ENCODE measurements around the gene SUPT6H.
"Not testable (repeated sequence)": the region's sequence is repeated elsewhere in the genome, so short reads cannot be mapped to it uniquely, and the experiment has no call there.

Gene SUPT6H

GRCh38 chr17:28722417-28723158 is 60.6 kb downstream of the SUPT6H start:
- DNase-seq, result no peak

- no peak for DNase-seq
Observed at GRCh38 chr17:28723159-28723835, 61.3 kb downstream of the SUPT6H start.

GRCh38 chr17:28723836-28724499 is 62.0 kb downstream of the SUPT6H start:
- not testable (repeated sequence) for DNase-seq

GRCh38 chr17:28724500-28725165 is 62.6 kb downstream of the SUPT6H start:
- peak; percentile 19 for DNase-seq

GRCh38 chr17:28725166-28725659 is 63.2 kb downstream of the SUPT6H start:
- no peak for DNase-seq

- peak; percentile 78 for DNase-seq
Observed at GRCh38 chr17:28725660-28726225, 63.7 kb downstream of the SUPT6H start.

GRCh38 chr17:28726226-28726626 is 64.2 kb downstream of the SUPT6H start, which contains the start of gene TLCD1:
Gene TLCD1, minus strand, starts transcription at chr17:28726233. Its CDS starts 136 bp downstream, at chr17:28726097.
- peak; percentile 69 for DNase-seq

- DNase-seq, result peak; percentile 89
Observed at GRCh38 chr17:28726627-28727491, 64.9 kb downstream of the SUPT6H start.

- DNase-seq, result peak; percentile 87
Observed at GRCh38 chr17:28728364-28729200, 66.6 kb downstream of the SUPT6H start, which contains the start of gene NEK8. Gene NEK8, plus strand, starts transcription at chr17:28728788. Its CDS starts 26 bp downstream, at chr17:28728814.

- DNase-seq, result no peak
Observed at GRCh38 chr17:28729950-28730330, 67.9 kb downstream of the SUPT6H start.

- no peak for DNase-seq
Observed at GRCh38 chr17:28733346-28733745, 71.3 kb downstream of the SUPT6H start.

GRCh38 chr17:28734712-28735241 is 72.8 kb downstream of the SUPT6H start:
- no peak for DNase-seq

- DNase-seq, result no peak
Observed at GRCh38 chr17:28735242-28735722, 73.3 kb downstream of the SUPT6H start.

GRCh38 chr17:28735913-28736769 is 74.1 kb downstream of the SUPT6H start:
- not testable (repeated sequence) for DNase-seq

- no peak for DNase-seq
Observed at GRCh38 chr17:28737316-28737715, 75.3 kb downstream of the SUPT6H start.

GRCh38 chr17:28737770-28738679 is 76.0 kb downstream of the SUPT6H start:
- DNase-seq, result no peak

- no peak for DNase-seq
Observed at GRCh38 chr17:28738680-28739384, 76.8 kb downstream of the SUPT6H start.

Measured in NCI-H1092 treated with DMSO at 0.1 percent for 48 hours (cell line).